ENCODE measurements around the gene RBMY1F.
"Not testable (repeated sequence)": the region's sequence is repeated elsewhere in the genome, so short reads cannot be mapped to it uniquely, and the experiment has no call there.

Gene RBMY1F

GRCh38 chrY:22182823-22183222 is at the start of gene RBMY1F:
TSS of gene RBMY1F (minus strand) at chrY:22182923. CDS start at chrY:22180969, 1,954 bp downstream.
- DNase-seq (ENCODE audit: low read depth), result not testable (repeated sequence)

DNA sequence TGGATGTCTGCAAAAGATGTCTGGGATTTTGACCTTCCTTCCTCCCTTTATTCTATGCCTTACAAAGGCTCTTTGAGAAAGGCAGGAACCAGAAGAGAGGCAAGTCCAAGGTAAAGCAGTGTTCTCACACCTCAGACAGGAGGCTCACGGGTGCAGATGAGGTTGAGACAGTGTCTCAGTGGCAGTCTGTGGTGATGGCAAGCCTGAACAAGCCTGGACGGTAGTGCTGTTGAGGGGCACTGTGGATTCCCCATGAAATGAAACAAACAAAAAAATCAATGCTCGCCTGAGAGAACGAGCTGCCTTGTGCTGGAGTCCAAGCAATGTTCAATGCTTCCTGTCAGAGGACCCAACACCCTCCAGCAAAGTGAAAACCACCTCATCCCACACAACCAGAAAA is 31.6 kb downstream of the RBMY1F start:
- not testable (repeated sequence) for DNase-seq (ENCODE audit: low read depth)

GRCh38 chrY:22141011-22141695 is 41.6 kb downstream of the RBMY1F start:
- DNase-seq (ENCODE audit: low read depth), result not testable (repeated sequence)

DNA sequence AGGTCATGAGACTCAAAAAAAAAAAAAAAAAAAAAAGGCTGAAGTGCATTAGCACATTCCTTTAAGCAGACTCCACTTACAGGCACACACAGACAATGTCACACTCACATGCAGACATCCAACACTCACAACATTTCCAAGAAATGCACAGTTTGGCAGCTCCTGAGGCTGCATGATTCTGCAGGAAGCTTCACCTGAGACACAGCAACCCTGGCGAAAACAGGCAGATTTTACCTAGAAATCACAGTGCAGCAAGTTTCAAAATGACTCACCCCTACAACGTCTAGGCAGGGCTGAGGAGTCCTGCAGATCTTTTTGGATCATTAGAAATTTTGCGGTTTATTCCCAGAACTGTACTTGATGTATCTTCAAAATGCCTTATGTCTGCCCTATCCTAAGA is 48.0 kb downstream of the RBMY1F start:
- not testable (repeated sequence) for DNase-seq (ENCODE audit: low read depth)

GRCh38 chrY:22130494-22130893 is 52.2 kb downstream of the RBMY1F start:
- not testable (repeated sequence) for DNase-seq (ENCODE audit: low read depth)
